CD4-positive, alpha-beta T cell (primary cell): ENCODE data around the gene DPP4. TPM values are rescaled to one million over a fixed set of nuclear protein-coding genes. Genes with fewer than 3 reads are reported as not detected.

Experiments
- ATAC-seq: fragments of 200-7000 bp; cut with Tn5 transposase; one replicate; pipeline ENCODE4 v1.10.0; 2022; ENCODE audit warnings: mild to moderate bottlenecking; ENCODE audit not compliant: poor library complexity
- CTCF ChIA-PET: fragments of 350-600 bp; sonication (Branson Sonifier 250); formaldehyde crosslinking; loops from one replicate; lab custom pipeline; 2021; ENCODE audit warnings: antibody characterized with exemption, inconsistent platforms; lab: Charles Lee
- POLR2A ChIA-PET: fragments of 350-600 bp; sonication (Branson Sonifier 250); formaldehyde crosslinking; loops from one replicate; lab custom pipeline; 2021; ENCODE audit warnings: antibody characterized with exemption, inconsistent platforms; lab: Charles Lee
- DNase-seq, 14 experiments: peaks; one replicate each; pipeline ENCODE4 v3.0.0-alpha.2; 2013 to 2020; ENCODE audit warnings: mixed read lengths in 2 of 14
- H3K27ac ChIP-seq, 2 donors: one replicate each; pipeline versions ENCODE4 v1.5.1 to v1.7.0; 2013; ENCODE audit warnings: low read length in 2 of 2, low read depth in 1 of 2, mild to moderate bottlenecking in 1 of 2
- H3K27me3 ChIP-seq, 2 experiments: 1 replicate in 1 of 2; 2 replicates in 1 of 2; pipeline versions ENCODE4 v1.6.1 to v1.7.0; 2013; ENCODE audit warnings: low read length in 2 of 2, control low read depth in 1 of 2, mild to moderate bottlenecking in 1 of 2, moderate library complexity in 1 of 2; ENCODE audit not compliant: insufficient read depth in 2 of 2, control insufficient read depth in 1 of 2
- H3K36me3 ChIP-seq: one replicate; pipeline ENCODE4 v1.6.1; 2013; ENCODE audit warnings: low read length, control low read depth; ENCODE audit not compliant: insufficient read depth
- H3K4me1 ChIP-seq: one replicate; pipeline ENCODE4 v1.6.1; 2013; ENCODE audit warnings: low read length, control low read depth; ENCODE audit not compliant: insufficient read depth
- H3K4me3 ChIP-seq: one replicate; pipeline ENCODE4 v1.5.1; 2013; ENCODE audit warnings: mild to moderate bottlenecking, low read length, moderate library complexity
- H3K9me3 ChIP-seq, 2 experiments: 1 replicate in 1 of 2; 2 replicates in 1 of 2; pipeline versions ENCODE4 v1.6.1 to v1.7.0; 2013; ENCODE audit warnings: low read length in 2 of 2, mild to moderate bottlenecking in 2 of 2, control low read depth in 1 of 2, moderate library complexity in 1 of 2; ENCODE audit not compliant: control insufficient read depth in 1 of 2, insufficient read depth in 1 of 2
- H3K27ac Mint-ChIP-seq: one replicate; pipeline ENCODE4 v1.8.0; 2020; ENCODE audit warnings: mixed read lengths
- H3K27me3 Mint-ChIP-seq: one replicate; pipeline ENCODE4 v1.8.0; 2021; ENCODE audit warnings: mixed read lengths
- H3K36me3 Mint-ChIP-seq: one replicate; pipeline ENCODE4 v1.8.0; 2021; ENCODE audit warnings: low read depth, mixed read lengths
- H3K4me1 Mint-ChIP-seq: one replicate; pipeline ENCODE4 v1.8.0; 2021; ENCODE audit warnings: low read depth, mixed read lengths
- H3K4me3 Mint-ChIP-seq: one replicate; pipeline ENCODE4 v1.8.0; 2020; ENCODE audit warnings: mild to moderate bottlenecking, mixed read lengths
- H3K9me3 Mint-ChIP-seq: one replicate; pipeline ENCODE4 v1.8.0; 2020; ENCODE audit warnings: mixed read lengths
- intact Hi-C, 2 experiments: fragments of 100-400 bp; cut with DNase I in 1 of 2; cut with micrococcal nuclease in 1 of 2; formaldehyde crosslinking; loops; one replicate each; pipeline versions ENCODE4 v1.15.1 to v1.9.0; 2023 to 2025; cut with DNase I, micrococcal nuclease
- total RNA-seq, 174 experiments: library from RNA in 2 of 174; stranded (reverse) in 2 of 174; gene quantifications; one replicate each; pipeline ENCODE4 v1.2.3 and lab custom pipeline; 2021 to 2026
- TF ChIP-seq, protein P1 (sequence below): fragments of 200-600 bp; IDR thresholded peaks from one replicate; pipeline ENCODE4 v1.8.0; 2022; ENCODE audit warnings: antibody characterized with exemption, mild to moderate bottlenecking

DPP4 gene
- total RNA-seq, 2 experiments from 2014 or later: 15.5 to 16.7 TPM

DNA sequence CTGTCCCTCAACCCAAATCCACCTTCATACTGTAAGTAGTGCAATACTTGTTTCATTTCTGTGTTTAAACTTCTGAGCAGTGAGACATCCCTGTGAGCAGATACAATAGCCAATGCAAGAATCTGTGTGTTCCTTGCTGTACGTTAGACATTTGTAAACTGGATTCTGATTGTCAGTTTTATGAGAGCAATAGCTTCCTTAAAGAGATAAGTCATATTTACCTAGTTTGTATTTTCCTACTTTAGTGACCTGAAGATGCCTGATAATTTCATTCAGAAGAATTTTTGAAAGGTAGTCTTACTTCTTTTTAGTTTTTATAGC is 90.7 kb downstream of the DPP4 start:
- Mint-ChIP-seq H3K27ac (no peak overlapping the region), H3K4me1 (peaks cover 13% of the 10 kb centered on the region), H3K36me3 (no peaks in the 10 kb centered on the region), H3K27me3 (no peaks in the 10 kb centered on the region), H3K4me3 (no peak overlapping the region), H3K9me3 (no peaks in the 10 kb centered on the region)
- no peak for ATAC-seq
- Histone ChIP-seq H3K9me3 (no peaks in the 10 kb centered on the region), H3K4me1 (peaks cover 3% of the 10 kb centered on the region), H3K27me3 (no peaks in the 10 kb centered on the region), H3K4me3 (no peak overlapping the region), H3K36me3 (no peaks in the 10 kb centered on the region), H3K27ac (no peak overlapping the region)
- DNase-seq: no peak
- ChIA-PET CTCF (no interaction called here), POLR2A (no interaction called here)
- TF ChIP-seq, protein P1, sequence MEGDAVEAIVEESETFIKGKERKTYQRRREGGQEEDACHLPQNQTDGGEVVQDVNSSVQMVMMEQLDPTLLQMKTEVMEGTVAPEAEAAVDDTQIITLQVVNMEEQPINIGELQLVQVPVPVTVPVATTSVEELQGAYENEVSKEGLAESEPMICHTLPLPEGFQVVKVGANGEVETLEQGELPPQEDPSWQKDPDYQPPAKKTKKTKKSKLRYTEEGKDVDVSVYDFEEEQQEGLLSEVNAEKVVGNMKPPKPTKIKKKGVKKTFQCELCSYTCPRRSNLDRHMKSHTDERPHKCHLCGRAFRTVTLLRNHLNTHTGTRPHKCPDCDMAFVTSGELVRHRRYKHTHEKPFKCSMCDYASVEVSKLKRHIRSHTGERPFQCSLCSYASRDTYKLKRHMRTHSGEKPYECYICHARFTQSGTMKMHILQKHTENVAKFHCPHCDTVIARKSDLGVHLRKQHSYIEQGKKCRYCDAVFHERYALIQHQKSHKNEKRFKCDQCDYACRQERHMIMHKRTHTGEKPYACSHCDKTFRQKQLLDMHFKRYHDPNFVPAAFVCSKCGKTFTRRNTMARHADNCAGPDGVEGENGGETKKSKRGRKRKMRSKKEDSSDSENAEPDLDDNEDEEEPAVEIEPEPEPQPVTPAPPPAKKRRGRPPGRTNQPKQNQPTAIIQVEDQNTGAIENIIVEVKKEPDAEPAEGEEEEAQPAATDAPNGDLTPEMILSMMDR: no peak
- intact Hi-C loops: no loop called here

DNA sequence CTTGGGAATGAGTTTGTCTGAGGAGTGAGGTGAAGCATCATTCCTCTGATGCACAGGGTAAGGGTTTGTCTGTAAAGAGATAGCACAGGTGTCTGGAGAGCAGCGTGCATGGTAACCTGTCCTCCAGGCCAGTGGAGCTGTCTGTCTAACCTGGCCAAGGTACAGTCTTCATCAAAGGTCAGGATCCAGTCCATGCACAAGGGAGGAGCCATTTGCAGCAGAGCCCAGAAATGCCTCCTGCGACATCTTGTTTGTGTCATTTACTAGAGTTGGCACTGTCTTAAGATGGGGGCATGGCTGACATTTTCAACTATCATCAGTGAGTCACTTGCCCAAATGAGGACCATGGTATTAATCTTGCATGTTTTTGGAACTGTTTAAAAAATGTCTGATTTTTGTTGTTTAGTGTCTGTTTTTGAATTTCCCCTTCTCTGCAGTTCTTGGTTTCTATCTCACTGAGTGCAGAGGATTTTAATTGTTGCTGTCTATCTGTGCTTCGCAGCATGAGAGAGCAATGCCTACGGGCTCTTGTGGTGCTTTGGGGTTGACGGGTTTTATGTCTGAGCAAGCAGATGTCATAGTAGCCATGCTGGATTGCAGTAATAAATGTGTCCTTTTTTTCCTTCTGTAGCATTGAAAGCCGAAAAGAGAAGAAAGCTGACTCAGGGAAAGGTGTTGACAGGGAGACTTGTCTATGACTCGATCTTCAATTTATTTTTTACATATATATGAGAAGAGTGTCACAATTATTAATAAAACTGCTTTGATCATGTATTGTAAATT is 91.3 kb downstream of the DPP4 start:
- no peak overlapping the region for H3K27ac ChIP-seq
- H3K36me3 ChIP-seq: no peaks in the 10 kb centered on the region
- H3K9me3 Mint-ChIP-seq: no peaks in the 10 kb centered on the region
- H3K36me3 Mint-ChIP-seq: no peaks in the 10 kb centered on the region
- no peaks in the 10 kb centered on the region for H3K27me3 ChIP-seq
- H3K9me3 ChIP-seq: no peaks in the 10 kb centered on the region
- no peak overlapping the region for H3K27ac Mint-ChIP-seq
- H3K4me1 ChIP-seq: peaks cover 3% of the 10 kb centered on the region
- DNase-seq (no peak), ATAC-seq (no peak)
- intact Hi-C loops: no loop called here
- H3K4me3 Mint-ChIP-seq: no peak overlapping the region
- no peak overlapping the region for H3K4me3 ChIP-seq
- TF ChIP-seq, protein P1: no peak
- H3K27me3 Mint-ChIP-seq: no peaks in the 10 kb centered on the region
- ChIA-PET POLR2A (no interaction called here), CTCF (no interaction called here)
- peaks cover 13% of the 10 kb centered on the region for H3K4me1 Mint-ChIP-seq

DNA sequence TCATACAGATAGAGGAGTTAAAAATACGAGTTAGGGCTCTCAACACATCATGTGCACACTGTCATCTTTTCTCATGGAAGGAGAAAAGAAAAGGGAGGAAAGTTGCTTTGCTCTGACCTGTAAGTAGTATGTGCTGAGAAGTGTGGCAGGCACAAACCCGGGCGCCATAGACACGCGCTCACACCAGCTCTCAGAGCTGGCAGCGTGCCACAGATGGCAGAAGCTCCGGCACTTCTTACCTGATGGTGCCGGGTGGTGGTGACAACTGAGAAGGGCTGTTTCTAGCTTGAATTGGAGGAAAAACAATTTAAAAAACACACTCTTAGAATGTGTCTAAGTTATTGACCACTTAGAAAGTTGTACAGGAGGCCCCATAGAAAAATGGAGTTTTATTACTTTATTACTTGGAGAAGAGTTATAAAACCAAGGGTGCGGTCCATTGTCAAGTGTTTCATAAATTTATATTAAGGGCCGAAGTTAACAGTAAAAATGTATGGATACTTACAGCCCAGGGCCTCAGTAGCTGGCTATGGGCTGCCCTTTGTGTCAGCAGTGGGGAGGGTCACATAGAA is 92.2 kb downstream of the DPP4 start:
- Mint-ChIP-seq H3K27me3 (no peaks in the 10 kb centered on the region), H3K4me1 (peaks cover 13% of the 10 kb centered on the region), H3K4me3 (no peak overlapping the region), H3K9me3 (no peaks in the 10 kb centered on the region), H3K36me3 (no peaks in the 10 kb centered on the region), H3K27ac (no peak overlapping the region)
- TF ChIP-seq, protein P1: no peak
- ChIA-PET CTCF (no interaction called here), POLR2A (no interaction called here)
- Histone ChIP-seq H3K4me1 (peaks cover 3% of the 10 kb centered on the region), H3K9me3 (no peaks in the 10 kb centered on the region), H3K27ac (no peak overlapping the region), H3K27me3 (no peaks in the 10 kb centered on the region), H3K4me3 (no peak overlapping the region), H3K36me3 (no peaks in the 10 kb centered on the region)
- DNase-seq (peak in 1 of 14 experiments; percentile 22), ATAC-seq (no peak)
- intact Hi-C loops: no loop called here
